Stimulated activated CD8-positive, alpha-beta memory T cell treated with anti-CD3 and anti-CD28 coated beads, Interleukin-4, amount 100 ng/mL, for 24 hours (primary cell): ENCODE results near the gene SPATA46.
"Not testable (repeated sequence)": the region's sequence is repeated elsewhere in the genome, so short reads cannot be mapped to it uniquely, and the experiment has no call there.

Experiments used
- DNase-seq: peaks from one replicate; pipeline ENCODE4 v3.0.0-alpha.2; 2020; ENCODE audit warnings: low read depth

The SPATA46 gene, protein sequence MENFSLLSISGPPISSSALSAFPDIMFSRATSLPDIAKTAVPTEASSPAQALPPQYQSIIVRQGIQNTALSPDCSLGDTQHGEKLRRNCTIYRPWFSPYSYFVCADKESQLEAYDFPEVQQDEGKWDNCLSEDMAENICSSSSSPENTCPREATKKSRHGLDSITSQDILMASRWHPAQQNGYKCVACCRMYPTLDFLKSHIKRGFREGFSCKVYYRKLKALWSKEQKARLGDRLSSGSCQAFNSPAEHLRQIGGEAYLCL

DNA sequence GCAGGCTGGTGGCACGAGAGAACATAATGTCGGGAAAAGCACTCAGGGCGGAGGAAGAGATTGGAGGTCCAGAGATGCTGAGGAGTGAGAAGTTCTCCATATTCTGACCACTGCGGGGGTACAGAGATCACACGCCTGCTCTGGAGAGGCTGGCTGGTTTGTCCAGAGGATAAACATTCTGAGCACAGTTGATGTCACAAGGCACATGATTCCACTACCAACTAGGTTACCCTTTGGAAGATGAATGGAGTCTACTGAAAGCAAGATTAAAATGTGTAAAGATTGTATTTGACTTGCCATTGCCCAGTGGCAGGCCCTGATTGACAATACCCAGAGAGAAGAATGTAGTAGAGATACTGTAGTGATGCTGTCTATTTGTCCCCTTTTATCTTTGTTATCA lies at the start of gene SPATA46:
TSS of gene SPATA46 (minus strand) at position 164 of the 400 bp plus-strand sequence. CDS start at position 100, 64 bp downstream.
- no peak for DNase-seq

DNA sequence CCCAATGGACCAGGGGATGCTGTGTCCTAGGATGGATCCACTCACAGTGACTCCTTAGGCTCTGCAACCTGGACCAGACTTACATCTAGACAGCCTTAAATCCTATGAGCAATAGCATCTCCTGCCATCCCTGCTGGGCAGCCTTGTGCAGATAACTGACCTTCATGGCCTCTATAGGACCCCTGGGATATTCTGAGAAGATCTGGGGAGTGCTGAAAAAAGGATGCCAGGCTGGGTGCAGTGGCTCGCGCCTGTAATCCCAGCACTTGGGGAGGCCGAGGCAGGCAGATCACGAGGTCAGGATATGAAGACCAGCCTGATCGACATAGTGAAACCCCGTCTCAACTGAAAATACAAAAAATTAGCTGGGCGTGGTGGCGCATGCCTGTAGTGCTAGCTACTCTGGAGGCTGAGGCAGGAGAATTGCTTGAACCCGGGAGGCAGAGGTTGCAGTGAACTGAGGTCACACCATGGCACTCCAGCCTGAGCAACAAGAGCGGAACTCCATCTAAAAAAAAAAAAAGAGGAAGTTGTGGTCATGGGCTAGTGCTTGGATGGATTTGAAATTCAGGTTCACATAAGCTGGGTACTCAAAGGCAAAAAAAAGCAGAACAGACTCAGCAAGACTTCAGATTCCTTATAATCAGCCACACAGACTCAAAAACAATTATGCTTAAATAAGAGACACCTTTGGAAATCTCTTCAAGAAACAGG lies 46.2 kb upstream of the SPATA46 start:
- DNase-seq, result no peak

DNA sequence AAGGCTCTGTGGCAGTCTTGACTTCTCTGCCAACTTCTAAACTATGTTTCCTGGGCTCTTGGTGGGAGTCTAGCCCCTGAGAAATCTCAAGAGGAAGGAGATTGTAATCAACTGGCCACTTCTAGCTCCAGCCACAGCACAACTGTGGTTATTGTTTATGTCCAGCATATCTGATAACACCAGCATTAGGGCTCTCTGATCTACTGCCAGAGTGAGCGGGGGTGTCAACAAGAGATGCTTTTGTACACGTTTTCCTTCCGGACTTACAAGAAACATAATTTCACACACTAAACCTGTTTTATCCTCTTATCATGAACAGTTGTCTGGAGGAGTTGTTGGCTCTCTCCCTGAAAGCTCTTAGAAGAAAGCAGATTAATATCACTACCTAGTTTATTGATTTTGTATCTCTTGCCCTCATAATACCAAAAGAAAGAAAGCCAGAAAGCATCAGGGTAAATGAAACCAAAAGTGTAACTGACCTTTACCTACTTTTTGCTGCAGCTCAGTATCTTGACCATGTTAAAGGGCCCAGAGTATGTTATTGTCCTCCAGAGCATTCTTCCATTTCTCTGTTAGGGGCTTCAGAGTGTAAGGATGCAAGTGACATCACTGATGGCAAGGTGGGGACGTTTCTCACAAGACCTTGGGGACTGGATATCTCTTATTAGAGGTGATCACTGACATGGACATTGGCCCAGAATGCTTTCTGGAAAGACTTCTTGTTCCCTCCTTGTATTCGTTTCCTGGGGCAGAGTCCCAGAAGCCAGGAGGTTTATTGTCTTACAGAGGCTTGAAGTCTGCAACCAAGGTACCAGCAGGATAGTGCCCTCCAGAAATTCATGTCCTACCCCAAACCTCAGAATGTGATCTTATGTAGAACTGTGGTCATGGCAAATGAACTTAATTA lies 44.9 kb upstream of the SPATA46 start:
- DNase-seq, result no peak

DNA sequence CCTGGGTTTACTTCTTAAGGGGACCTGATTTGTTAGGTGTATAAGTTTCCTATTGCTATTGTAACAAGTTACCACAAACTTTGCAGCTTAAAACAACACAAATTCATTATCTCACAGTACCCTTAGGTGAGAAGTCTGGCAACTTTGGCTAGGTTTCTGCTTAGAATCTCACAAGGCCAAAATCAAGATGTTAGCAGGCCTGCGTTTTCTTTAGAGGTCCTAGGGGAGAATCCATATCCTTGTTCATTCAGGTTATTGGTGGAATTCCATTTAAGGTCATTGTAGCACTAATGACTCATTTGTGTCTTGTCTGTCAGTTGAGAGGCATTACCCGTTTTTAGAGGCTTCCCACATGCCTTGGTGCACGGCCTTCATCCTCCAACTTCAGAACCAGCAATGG lies 43.5 kb upstream of the SPATA46 start:
- DNase-seq, result no peak

DNA sequence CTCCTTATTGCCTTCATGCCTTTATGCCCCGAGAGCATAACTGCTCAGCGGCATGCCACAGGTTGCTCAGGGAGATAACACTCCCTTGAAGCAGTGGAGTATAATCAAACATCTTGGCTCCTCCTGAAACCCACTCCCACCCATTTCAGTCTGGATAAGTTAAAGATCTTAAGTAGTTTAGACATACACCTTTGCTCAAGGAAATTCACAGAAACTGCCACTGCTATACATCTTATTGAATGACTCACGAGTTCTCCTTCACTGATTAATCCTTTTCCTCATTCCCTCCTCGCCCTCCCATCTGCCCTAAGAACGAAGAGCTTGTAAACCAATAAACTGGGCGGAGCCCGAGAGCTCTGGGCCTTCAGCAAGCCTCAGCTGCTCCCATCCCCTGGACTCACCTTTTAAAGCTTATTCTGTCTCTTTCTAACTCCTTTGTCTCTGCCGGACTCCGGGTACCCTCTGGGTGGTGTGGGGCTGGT lies 42.8 kb upstream of the SPATA46 start:
- DNase-seq, result not testable (repeated sequence)

DNA sequence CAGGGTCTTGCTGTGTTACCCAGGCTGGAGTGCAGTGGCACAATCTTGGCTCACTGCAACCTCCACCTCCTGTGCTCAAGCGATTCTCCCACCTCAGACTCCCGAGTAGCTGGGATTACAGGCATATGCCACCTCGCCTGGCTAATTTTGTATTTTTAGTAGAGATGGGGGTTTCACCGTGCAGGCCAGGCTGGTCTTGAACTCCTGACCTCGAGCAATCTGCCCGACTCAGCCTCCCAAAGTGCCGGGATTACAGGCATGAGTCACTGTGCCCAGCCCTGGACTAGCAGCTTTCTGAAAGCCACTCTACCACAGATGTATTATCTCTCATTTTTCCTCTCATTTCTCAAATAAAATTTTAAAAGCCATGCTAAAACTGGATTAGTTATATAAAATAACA lies 41.9 kb upstream of the SPATA46 start:
- DNase-seq, result not testable (repeated sequence)

DNA sequence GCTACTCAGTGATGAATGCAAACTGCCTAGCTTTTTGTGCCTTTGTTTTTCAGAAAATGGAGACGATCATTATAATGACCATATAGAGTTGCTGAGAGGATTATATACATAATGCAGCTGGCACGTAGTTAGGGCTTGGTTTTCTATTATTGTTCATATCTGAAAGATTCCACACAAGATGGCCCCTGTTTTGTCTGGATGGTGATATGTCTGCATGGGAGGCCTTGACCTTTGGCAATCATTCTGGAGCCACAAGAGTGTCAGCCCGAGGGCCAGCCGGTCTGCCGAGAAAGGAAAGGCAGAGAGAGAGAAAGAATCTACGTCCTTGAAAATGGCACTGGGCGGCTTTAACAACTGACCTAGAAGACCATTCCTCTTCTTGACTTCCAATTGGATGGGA lies 41.0 kb upstream of the SPATA46 start:
- no peak for DNase-seq

DNA sequence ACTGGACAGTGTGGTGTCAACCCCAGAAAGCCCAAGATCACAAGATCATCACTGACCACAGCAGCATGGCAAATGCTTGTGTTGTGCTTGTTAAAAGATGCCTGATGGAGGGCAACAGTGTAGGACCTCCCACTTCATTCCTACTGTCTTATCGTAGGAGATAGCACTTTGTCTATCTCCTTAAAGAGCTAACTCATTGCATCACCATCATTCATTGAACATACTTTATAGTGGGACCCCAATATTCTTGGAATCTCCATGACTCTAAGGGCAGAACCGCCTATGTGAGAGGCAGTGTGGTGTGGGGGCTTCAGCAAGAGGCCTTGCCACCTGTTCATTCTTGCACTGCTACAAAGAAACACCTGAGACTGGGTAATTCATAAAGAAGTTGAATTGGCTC lies 40.3 kb upstream of the SPATA46 start:
- no peak for DNase-seq

DNA sequence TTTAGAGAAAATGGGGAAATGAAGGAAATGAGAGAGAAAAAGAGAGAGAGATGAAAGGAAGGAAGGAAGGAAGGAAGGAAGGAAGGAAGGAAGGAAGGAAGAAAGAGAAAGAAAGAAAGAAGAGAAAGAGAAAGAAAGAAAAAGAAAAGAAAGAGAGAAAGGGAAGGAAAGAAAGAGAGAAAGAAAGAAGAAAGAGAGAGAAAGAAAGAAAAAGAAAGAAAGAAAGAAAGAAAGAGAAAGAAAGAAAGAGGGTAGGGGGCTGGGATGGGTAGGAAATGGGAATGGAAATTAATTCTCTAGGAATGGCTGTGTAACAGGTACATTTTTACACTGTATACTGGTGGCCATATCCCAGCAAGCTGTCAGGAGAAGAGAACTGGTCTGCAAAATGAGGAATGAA lies 39.6 kb upstream of the SPATA46 start:
- no peak for DNase-seq

DNA sequence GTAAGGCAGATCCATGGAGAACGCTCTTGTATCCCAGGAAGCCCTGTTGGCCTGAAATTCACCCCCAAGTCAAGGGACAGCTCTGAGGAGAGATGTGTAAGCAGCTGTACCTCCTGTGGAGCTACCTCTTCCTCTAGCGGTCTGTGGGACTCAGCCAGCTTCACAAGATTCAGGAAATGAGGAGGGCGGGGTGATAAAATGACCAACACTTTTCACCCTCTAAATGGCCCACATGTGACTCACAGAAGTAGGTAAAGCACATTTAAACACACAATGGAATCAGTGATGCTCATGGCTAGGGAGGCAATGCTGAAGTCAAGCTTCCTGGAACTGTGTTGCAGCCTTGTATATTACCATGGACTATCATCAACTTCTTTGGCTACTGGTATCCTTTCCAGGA lies 35.3 kb upstream of the SPATA46 start, which contains the start of gene SH2D1B:
TSS of gene SH2D1B (minus strand) at position 135 of the 400 bp plus-strand sequence. CDS start at position 15, 120 bp downstream.
- no peak for DNase-seq

DNA sequence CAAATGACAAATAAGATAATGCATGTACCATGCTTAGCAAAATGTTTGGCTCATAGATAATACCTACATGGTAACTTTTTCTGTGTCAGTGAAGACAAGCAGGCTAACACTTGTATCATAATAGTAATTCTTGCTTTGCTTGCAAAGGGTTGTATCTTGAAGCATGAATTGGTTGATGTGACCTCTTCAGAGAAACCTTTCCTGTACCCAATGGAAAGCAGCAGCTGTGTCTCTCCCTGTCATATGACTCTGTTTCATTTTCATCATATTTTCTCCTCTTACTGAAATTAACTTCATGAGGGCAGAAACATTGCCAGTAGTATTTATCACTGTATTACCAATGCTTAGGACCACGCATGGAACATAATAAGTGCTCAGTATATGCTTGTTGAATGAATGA lies 30.9 kb upstream of the SPATA46 start:
- no peak for DNase-seq

DNA sequence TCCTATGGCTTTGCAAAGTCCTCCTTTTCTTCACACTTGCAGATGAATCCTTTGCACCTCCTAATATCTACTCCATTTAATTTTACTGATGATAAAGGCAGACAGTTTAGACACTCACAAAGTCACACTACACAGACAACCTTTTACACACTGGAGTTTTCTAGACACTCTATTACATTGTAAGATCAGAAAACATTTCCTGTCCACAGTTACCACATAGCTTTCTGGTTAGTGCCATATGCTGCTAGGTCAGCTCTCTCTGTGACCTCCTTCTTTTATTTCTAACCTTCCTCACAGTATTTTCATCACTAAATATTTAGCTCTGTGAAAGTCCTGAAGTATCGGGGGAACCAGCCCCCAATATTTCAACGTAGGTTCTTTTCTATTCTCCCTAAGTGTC lies 30.2 kb upstream of the SPATA46 start:
- no peak for DNase-seq

DNA sequence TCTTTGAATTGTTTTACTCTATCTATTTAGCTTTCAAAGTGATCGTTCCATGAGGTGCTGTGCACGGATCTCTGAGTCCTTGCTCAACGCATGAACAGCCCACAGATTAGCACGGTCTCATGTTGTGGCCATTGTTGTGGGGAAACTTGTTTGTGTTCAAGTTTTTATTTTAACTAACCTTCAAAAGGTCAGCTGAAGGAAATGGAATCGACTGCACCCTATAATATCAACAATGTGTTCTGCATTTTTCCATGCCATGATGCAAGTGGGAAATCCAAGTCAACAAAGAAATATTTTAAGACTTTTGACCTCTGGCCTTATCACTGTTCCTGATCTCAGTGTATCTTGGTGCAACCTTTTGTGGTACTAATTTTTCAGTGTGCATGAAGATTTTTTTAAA lies 29.1 kb upstream of the SPATA46 start:
- DNase-seq, result no peak

DNA sequence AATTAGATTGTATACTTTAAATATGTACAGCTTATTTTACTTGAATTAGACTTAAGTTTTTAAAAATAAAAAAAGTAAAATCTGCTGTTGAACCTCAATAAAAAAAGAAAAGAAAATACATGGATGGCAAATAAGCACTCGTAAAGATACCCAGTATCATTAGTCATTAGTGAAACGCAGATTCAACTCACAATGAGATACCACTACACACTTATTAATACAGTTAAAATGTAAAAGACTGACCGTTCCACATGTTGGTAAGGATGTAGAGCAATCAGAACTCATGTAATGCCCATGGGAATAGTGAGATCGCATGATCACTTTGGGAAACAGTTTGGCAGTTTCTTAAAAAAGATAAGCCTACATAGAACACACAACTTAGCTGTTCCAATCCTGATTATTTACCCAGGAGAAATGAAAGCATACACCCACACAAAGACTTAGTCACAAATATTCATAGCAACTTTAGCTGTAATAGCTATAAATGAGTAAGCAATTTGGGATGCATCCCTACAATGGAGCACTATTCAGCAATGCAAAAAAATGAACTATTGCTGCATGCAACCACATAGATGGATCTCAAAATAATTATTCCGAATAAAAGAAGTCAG lies 28.0 kb upstream of the SPATA46 start:
- no peak for DNase-seq

DNA sequence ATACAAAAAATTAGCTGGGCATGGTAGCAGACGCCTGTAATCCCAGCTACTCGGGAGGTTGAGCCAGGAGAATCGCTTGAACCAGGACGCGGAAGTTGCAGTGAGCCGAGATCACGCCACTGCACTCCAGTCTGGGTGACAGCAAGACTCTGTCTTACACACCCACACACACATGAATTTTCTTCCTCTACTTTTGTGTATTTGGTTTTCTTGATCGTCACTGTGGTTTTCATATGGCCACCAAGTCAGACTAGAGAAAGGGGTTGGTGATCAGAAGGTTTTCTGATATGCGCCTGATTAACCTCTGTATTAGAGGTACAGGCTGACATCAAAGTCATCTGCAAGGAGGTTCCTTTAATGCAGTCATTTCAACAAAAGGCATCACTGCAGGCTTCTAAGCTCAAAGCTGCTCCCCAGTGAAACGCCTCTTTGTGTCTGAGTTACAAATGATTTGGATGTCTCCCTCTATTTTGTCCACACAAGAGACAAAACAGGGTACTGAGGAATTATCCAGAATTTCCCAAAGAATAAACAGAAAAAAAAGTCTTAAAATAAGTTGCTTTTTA lies 24.2 kb upstream of the SPATA46 start:
- DNase-seq, result no peak

DNA sequence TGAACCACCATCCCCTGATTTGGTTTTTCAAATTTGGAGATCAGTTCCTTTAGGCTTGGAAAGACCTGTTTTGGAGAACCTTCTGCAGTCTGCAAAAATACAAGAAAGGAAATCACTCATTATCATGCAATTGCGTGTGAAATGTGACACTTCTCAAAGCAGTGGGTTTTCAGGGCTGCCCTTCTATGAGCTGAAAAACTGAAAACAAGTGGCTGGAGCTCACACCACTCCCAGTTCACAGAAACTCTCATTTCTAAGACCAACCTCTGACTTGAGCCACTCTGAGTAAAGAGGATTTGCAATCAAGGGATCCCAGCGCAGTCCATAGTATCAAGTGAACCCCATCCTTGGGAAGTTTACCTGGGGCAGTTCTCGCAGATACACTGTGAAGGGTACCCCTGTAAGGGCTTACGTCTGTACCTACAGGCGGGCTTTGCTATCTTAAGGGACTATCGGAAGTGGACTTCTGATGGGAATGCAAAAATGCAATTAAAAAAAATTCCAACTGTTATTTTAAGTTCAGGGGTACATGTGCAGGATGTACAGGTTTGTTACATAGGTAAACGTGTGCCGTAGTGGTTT lies 22.4 kb upstream of the SPATA46 start:
- no peak for DNase-seq

DNA sequence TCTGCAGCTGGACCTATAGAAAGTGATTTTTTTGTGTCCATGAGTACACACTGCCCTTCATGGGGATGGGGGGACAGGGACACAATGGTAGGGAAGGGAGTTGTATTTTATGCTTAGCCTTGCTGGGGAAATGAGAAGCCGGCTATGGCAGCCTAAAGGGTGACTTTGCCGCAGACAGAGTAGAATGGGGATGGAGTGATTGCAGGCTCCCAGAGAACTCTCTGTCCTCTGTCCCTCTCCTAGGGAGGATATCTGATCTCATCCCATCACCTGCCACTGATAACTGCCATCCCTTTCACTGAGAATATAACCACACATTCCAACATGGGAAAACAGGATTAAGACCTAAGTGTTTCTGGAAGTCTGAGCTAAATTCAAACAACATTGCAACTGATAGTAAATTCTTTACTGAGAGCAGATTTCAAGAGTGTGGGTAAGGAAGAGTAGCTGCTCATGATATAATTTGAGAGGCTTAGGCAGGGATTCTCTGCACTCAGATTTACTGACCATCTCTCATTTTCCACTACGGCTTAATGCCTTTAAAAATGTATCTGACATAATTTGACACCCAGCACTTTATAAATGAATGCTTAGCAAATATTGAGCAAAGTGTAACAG lies 21.4 kb upstream of the SPATA46 start:
- DNase-seq, result no peak

DNA sequence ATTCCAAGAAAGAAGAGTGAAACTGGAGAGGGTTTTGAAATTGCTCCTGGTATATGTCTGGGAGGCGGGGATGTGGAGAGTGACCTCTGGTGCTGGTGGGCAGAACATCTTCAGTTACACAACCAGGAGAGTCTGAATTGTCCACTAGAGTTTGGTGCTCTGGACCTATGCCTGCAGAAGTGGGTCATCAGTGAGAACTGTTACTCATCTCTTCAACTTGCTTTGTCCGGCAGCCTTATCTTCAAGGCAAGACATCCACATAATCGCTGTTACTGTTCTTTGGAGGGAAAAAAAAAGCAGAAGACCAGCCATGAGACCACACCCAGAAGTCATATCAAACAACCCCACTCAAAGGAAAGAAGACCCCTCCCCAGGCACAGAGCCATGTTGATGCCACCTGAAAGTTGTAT lies 20.4 kb upstream of the SPATA46 start:
- no peak for DNase-seq

DNA sequence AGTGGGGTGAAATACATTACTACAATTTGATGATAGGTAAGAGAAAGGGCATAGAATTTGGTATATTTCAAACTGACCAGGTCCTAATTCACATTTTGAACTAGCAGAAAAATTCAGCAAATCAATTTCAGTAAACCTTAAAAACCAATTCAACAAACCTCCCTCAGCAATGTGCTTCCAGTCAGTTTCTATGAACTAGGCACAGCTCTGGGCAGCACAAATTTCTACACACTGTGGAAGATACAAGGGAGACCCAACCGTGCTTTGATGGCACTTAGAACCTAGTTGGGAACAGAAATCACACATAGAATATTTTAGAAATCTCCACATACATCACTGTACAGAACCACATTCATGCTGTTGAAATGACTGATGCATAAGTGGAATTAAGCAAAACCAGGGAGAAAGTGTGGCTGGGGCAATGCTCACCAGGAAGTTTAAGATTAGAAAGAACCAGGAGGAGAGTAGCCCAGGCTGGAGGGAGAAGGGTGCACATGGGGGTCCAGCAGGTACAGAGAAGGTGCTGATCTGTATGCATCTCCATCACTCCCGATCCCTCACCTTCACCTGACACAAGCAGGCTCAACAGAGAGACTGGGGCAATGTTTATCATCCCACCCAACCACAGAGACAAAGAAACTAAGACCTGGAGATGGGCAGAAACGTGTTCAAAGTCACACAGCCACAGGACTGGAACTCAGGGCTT lies 19.7 kb upstream of the SPATA46 start:
- no peak for DNase-seq
